A673 (cell line): Measurements from ENCODE around the gene CEP192. TPM values are rescaled to one million over a fixed set of nuclear protein-coding genes. Genes with fewer than 3 reads are reported as not detected.

ENCODE experiments used
- BruUV-seq: library from RNA; stranded (reverse); fragments of 400-500 nt; replicated peaks from 2 replicates; lab custom pipeline; 2021; lab: Mats Ljungman, UMichigan
- CTCF ChIA-PET: fragments of 300-600 bp; sonication (Branson Sonifier 250); formaldehyde crosslinking; loops from one replicate; lab custom pipeline; 2022; ENCODE audit warnings: antibody characterized with exemption; lab: Charles Lee
- POLR2A ChIA-PET: fragments of 300-600 bp; sonication (Branson Sonifier 250); formaldehyde crosslinking; loops from one replicate; lab custom pipeline; 2022; ENCODE audit warnings: antibody characterized with exemption; ENCODE audit not compliant: low non-redundant PET; lab: Charles Lee
- DNase-seq: peaks from one replicate; pipeline ENCODE4 v3.0.0-alpha.2; 2015; ENCODE audit warnings: low spot score
- H3K27ac ChIP-seq: fragments of 200-600 bp; sonication (generic); 2 replicates; pipeline ENCODE4 v1.5.1; 2016; ENCODE audit warnings: mixed run types, low read depth, mild to moderate bottlenecking, mixed read lengths, antibody characterized with exemption, low read length; ENCODE audit not compliant: poor library complexity, severe bottlenecking
- H3K27me3 ChIP-seq: fragments of 200-600 bp; sonication (generic); replicated peaks from 2 replicates; pipeline ENCODE4 v1.6.1; 2017; ENCODE audit warnings: mixed run types, low read depth, mild to moderate bottlenecking, mixed read lengths, antibody characterized with exemption, low read length; ENCODE audit not compliant: insufficient read depth, poor library complexity
- H3K36me3 ChIP-seq: fragments of 200-600 bp; sonication (generic); 2 replicates; pipeline ENCODE4 v1.6.1; 2016; ENCODE audit warnings: mixed run types, mild to moderate bottlenecking, mixed read lengths, antibody characterized with exemption, low read length; ENCODE audit not compliant: insufficient read depth, poor library complexity, severe bottlenecking
- H3K4me1 ChIP-seq: fragments of 200-600 bp; sonication (generic); 2 replicates; pipeline ENCODE4 v1.6.1; 2017; ENCODE audit warnings: mixed run types, mild to moderate bottlenecking, mixed read lengths, antibody characterized with exemption, low read length; ENCODE audit not compliant: insufficient read depth, poor library complexity, severe bottlenecking
- H3K4me3 ChIP-seq: fragments of 200-600 bp; sonication (generic); 2 replicates; pipeline ENCODE4 v1.5.1; 2016; ENCODE audit warnings: low read depth, mixed run types, mild to moderate bottlenecking, mixed read lengths, low read length; ENCODE audit not compliant: poor library complexity, severe bottlenecking
- H3K9me3 ChIP-seq: fragments of 200-600 bp; sonication (generic); 2 replicates; pipeline ENCODE4 v1.6.1; 2016; ENCODE audit warnings: mixed run types, low read depth, mild to moderate bottlenecking, mixed read lengths, antibody characterized with exemption, low read length; ENCODE audit not compliant: poor library complexity, severe bottlenecking
- CTCF ChIP-seq: fragments of 300-800, 200-600 bp; sonication (generic); conservative IDR thresholded peaks from 2 replicates; pipeline ENCODE4 v1.5.1; 2017; ENCODE audit warnings: low read depth, mild to moderate bottlenecking, antibody characterized with exemption, low read length, moderate library complexity, mixed read lengths
- EZH2 ChIP-seq: fragments of 200-600 bp; sonication (generic); IDR thresholded peaks from 2 replicates; pipeline ENCODE4 v1.6.1; 2017; ENCODE audit warnings: borderline replicate concordance, low read depth, mild to moderate bottlenecking, mixed read lengths, antibody characterized with exemption, low read length; ENCODE audit not compliant: poor library complexity, severe bottlenecking
- intact Hi-C: fragments of 100-400 bp; cut with micrococcal nuclease; formaldehyde crosslinking; loops from one replicate; pipeline ENCODE4 v1.10.0; 2022; ENCODE audit not compliant: unreplicated experiment
- total RNA-seq: library from RNA; stranded (reverse); gene quantifications from 2 replicates; pipeline ENCODE4 v1.2.3, GENCODE V29; 2021

CEP192 gene
- total RNA-seq, 1 experiment from 2014 or later = 46.4 TPM

GRCh38 chr18:12968619-12969018 lies 22.5 kb upstream of the CEP192 start:
- Histone ChIP-seq H3K27me3 (no peaks in the 10 kb centered on the region), H3K4me1 (no peaks in the 10 kb centered on the region), H3K9me3 (no peaks in the 10 kb centered on the region), H3K36me3 (peaks cover 47% of the 10 kb centered on the region), H3K27ac (no peak overlapping the region), H3K4me3 (no peak overlapping the region)
- intact Hi-C loops = no loop called here
- BruUV-seq = no TSS peak
- ChIA-PET POLR2A (no interaction called here), CTCF (no interaction called here)
- DNase-seq = no peak
- TF ChIP-seq EZH2 (no peak), CTCF (no peak)

GRCh38 chr18:12973562-12974213 lies 17.5 kb upstream of the CEP192 start:
- no TSS peak for BruUV-seq
- no peak overlapping the region for H3K27ac ChIP-seq
- CTCF ChIA-PET = no interaction called here
- H3K4me1 ChIP-seq = peaks cover 5% of the 10 kb centered on the region
- no peaks in the 10 kb centered on the region for H3K9me3 ChIP-seq
- peaks cover 49% of the 10 kb centered on the region for H3K36me3 ChIP-seq
- DNase-seq = no peak
- H3K27me3 ChIP-seq = no peaks in the 10 kb centered on the region
- TF ChIP-seq CTCF (no peak), EZH2 (no peak)
- H3K4me3 ChIP-seq = no peak overlapping the region
- intact Hi-C loops = no loop called here
- POLR2A ChIA-PET = no interaction called here

GRCh38 chr18:12975488-12975887 lies 15.7 kb upstream of the CEP192 start:
- peaks cover 49% of the 10 kb centered on the region for H3K36me3 ChIP-seq
- ChIA-PET CTCF (no interaction called here), POLR2A (no interaction called here)
- no peaks in the 10 kb centered on the region for H3K9me3 ChIP-seq
- DNase-seq = no peak
- TF ChIP-seq EZH2 (no peak), CTCF (no peak)
- no peak overlapping the region for H3K27ac ChIP-seq
- H3K27me3 ChIP-seq = no peaks in the 10 kb centered on the region
- peaks cover 5% of the 10 kb centered on the region for H3K4me1 ChIP-seq
- no peak overlapping the region for H3K4me3 ChIP-seq
- intact Hi-C loops = no loop called here
- no TSS peak for BruUV-seq
